ENCODE results near the gene SOCS3. TPM values are rescaled to one million over a fixed set of nuclear protein-coding genes. Genes with fewer than 3 reads are reported as not detected.

Gene SOCS3
- total RNA-seq, 2 donors from 2014 or later, result 47.4 to 85.2 TPM

DNA sequence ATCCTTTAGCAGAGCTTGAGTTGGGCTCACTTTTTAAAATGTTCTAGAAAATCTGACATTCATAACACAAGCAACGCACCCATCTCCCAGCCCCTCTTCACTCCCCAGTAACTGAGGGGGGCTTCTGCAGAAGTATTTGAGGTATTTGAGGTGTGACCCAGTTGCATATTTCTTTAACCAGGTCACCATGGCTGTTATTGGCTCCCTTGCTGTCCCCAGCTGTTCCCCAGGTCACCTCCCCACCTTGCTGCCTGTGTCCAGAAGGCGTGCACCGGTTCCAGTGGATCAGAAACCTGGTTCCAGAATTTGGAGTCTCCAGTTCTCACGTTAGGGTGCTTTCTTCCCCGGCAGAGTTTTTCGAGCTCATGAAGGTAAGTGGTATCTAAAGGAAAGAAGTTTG, 32.4 kb upstream of the SOCS3 start:
- intact Hi-C loops (cut with DNase I), result no loop called here
- no peak for DNase-seq (ENCODE audit: low spot score)

DNA sequence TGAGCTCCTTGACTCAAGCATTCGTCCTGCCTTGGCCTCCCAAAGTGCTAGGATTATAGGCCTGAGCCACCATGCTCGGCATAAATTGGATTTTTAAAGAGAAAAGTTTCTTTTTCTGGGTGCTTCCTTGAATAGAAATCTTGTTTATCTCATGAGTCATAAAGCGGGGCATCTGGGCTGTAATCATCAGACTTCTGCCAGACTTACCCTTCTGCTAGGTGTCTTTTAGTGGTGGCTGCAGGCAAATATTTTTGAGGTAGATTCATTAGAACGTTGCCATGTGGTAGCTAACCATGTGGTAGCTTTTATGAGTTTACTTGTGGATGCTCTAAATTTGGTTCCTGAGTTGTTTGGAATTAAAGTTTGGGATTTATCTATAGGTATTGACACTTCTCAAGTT, 32.0 kb upstream of the SOCS3 start:
- intact Hi-C loops (cut with DNase I), result no loop called here

DNA sequence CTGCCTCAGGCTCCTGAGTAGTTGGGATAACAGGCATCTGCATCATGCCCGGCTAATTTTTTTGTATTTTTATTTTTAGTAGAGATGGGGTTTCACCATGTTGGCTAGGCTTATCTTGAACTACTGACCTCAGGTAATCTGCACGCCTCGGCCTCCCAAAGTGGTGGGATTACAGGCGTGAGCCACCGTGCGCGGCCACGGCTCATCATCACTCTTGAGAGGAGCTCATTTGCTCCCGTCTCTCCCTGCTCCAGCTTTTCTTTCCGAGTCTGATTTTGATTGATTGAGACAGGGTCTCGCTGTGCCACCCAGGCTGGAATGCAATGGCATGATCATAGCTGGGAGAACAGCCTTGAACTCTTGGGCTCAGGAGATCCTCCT, 31.2 kb upstream of the SOCS3 start:
- DNase-seq (ENCODE audit: low spot score), result no peak
- intact Hi-C loops (cut with DNase I), result no loop called here

More for the DNA sequence above, 32.0 kb upstream of the SOCS3 start:
- no peak for DNase-seq (ENCODE audit: low spot score)

DNA sequence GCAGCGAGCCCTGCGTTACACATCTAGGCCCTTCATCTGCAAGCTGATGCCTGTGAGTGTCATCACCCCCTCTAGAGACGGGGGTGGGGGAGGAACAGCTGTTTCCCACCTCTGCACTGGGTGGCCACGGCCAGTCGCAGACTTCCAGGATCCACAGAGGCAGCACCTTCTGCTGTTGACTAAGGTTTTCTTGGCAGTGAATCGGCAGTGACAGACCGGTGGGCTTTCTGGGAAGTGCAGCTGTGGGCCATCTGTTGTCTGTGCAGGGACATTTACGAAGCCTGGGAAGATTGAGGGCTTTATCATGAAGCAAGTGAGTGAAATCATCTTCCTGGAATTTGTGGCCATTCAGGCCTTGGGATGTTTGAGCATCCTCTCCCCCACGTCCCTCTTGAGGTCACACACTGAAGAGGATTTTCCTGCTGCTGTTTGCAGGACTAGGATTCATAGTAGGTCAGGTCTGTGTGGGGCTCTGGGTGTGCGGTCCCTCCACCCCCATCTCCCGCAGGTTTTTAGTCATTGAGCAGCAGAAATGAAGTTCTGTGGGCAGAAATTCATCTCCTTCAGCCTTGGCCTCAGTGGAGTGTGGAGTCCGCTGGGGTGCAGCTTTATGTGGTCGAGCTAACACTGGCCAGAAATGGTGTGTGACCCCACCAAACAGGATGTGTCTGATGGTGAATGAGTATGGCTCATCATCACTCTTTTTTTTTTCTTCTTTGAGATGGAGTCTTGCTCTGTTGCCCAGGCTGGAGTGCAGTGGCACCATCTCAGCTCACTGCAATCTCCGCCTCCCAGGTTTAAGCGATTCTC, 30.6 kb upstream of the SOCS3 start:
- no peak for DNase-seq (ENCODE audit: low spot score)
- intact Hi-C loops (cut with DNase I), result no loop called here

DNA sequence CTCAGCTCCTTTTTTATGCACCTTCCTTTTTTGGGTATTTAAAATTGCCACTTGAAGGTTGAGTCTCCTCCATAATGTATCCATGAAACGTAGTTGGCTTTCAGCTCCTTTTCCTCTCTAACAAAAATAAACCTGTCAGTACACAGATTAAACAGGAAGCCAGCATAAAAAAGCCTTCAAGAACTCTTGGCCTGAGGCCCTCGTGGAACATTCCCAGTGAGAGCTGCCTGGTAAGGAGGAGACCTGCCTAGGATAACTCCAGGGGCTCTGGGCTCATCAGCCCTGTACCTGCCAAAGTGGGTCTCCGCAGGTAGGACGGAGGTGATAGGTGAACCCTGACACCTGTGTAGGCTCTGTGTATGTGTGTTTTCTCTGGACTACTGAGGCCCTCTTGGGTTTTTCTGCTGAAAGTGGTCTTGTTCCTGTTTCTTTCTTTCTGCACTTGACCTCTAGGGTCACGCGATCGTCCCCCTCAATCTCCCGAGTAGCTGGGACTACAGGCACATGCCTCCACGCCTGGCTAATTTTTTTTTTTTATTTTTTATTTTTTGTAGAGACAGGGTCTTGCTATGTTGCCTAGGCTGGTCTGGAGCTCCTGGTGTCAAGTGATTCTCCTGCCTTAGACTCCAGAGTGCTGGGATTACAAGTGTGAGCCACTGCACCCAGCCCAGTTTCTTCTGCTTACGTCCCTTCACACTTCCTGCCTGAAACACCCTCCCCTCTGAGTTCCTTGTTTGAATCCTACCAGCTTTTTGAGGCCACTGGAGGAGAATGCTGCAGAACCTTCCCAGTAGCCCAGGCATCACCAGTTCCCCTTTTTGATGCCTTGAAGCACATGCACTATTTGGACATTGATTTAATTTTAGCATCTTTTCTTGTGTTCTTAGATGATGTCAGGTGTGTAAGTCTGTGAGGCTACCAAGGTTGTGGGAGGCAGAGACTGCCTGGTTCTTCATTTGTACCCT, 28.4 kb upstream of the SOCS3 start:
- DNase-seq (ENCODE audit: low spot score), result no peak
- intact Hi-C loops (cut with DNase I), result no loop called here

DNA sequence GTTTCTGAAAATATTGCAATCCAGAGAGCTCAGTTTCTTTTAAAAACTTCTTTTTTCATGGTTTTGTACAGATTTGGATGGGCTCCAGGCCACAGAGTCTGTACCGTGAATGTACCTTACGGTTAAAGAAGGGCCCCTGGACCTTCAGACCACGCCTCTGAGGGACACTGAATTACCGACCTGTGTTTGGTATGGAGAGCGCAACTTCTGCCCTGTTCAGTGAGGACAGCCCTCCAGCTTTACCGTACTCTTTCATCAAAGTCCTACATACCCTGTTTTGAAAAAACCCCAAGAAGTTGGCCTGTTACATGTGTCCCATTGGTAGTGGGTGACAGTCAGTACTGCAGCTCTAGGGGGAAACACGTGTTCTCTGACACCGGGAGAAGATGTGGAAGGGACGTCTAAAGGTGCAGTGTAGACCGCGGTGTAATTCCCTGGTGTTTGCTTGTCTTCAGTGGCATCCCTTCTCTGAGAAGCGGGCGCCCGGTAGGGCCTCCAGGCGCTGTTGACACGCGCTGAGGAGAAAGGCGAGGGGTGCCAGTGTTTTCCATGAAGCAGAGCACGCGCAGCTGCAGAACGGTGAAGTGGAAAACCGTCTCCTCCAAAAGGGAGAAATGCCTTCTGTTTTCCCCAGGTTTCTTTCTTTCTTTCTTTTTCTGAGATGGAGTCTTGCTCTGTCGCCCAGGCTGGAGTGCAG, 24.8 kb upstream of the SOCS3 start:
- intact Hi-C loops (cut with DNase I), result no loop called here
- DNase-seq (ENCODE audit: low spot score), result no peak

DNA sequence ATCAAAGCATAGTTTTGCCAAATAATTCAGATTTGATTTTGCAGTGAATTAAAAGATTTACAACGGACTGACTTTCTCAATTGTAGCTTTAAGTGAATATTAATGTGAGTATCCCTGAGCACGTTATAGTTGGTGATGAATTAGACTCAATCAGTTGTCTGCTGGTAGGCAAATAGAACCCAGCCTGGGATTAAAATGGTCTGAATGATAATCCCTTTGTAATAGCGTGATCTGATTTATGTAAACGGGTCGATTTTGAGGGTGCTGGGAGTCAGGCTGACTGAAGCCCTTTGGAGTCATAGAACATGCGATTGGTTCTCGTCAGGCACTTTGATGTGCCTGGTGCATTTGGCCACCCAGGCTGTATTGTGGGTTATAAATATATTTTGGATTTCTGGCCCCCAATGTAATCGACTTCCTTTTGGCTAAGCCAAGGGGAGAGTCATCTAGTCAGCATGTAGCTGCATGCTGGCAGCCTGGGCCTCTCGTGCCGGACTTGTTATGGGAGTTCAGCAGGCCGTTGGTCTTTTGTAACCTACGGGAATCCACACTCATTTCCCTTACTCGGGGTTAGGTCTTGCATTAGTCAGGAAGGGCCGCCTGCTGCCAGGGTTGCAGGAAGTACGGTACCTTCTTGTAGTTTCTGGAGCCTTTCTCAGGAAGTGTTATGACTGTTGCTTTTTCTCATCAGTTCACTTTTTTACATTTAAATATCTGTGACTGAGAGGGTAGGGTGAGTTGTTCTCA, 24.0 kb upstream of the SOCS3 start:
- intact Hi-C loops (cut with DNase I), result no loop called here
- peak; percentile 98 for DNase-seq (ENCODE audit: low spot score)

DNA sequence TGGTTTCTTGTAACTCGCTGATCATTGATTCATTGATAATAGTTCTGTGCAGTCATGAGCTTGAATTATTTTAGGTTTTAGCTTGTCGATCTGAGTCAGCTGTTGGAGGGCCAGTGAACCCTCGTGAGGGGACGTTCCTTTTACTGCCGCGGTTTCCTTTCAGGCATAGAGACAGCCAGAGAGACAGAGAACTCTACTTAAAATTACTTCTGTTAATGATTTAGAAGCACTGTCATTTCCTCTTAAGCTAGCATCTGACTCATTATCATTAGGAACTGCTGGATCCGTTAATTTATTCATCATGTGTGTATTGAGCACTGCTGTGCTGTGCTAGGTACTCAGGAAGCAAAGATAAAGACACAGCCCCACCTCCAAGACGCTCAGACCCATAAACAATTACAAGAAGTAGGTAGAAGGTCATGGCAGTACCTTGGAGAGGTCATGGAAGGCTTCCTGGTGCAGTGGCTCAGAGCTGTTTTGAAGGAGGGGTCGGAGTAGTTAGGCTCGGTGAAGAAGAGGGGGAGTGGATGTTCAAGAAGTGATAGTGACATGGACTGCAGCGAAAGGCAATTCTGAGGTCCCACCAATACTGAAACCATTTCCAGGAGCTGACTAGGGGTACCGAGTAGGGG, 21.8 kb upstream of the SOCS3 start:
- intact Hi-C loops (cut with DNase I), result no loop called here

DNA sequence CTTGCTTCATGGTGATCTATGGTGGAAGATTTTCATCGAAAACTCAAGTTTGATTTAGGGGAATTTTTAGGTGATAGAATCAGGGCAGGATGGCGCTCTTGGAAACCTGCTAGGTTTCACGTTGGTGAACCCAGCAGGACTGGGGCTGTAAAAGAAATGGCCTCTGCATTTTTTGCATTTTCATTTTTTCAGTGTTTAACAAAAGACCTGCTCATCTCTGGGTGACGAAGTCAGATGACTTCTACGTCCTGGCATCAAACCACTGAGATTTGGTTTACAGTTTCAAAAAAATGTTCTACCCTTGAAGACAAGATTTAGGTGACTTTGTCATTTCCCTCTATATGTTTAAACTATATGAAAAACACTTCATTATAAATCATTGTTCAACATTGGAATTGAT, 20.5 kb upstream of the SOCS3 start:
- intact Hi-C loops (cut with DNase I), result no loop called here
- no peak for DNase-seq (ENCODE audit: low spot score)

More for the DNA sequence above, 21.8 kb upstream of the SOCS3 start:
- no peak for DNase-seq (ENCODE audit: low spot score)

DNA sequence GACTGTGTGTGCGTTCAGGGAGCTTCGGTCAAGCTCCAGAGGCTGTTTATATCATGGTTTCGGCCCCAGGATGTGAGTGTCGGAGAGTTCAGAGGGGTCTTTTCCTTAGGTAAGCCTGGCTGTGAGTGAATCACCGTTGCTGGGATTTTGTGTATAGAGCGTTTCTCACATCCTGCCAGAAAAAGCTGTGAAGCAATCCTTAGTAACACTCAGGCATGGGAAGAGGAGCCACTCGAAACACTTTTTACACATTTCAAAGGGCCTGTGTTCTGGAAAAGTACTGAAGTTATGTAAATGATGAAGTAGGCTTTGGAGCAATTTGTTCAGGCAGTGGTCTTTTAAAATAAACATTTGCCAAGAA, 19.2 kb upstream of the SOCS3 start:
- no peak for DNase-seq (ENCODE audit: low spot score)
- intact Hi-C loops (cut with DNase I), result no loop called here

DNA sequence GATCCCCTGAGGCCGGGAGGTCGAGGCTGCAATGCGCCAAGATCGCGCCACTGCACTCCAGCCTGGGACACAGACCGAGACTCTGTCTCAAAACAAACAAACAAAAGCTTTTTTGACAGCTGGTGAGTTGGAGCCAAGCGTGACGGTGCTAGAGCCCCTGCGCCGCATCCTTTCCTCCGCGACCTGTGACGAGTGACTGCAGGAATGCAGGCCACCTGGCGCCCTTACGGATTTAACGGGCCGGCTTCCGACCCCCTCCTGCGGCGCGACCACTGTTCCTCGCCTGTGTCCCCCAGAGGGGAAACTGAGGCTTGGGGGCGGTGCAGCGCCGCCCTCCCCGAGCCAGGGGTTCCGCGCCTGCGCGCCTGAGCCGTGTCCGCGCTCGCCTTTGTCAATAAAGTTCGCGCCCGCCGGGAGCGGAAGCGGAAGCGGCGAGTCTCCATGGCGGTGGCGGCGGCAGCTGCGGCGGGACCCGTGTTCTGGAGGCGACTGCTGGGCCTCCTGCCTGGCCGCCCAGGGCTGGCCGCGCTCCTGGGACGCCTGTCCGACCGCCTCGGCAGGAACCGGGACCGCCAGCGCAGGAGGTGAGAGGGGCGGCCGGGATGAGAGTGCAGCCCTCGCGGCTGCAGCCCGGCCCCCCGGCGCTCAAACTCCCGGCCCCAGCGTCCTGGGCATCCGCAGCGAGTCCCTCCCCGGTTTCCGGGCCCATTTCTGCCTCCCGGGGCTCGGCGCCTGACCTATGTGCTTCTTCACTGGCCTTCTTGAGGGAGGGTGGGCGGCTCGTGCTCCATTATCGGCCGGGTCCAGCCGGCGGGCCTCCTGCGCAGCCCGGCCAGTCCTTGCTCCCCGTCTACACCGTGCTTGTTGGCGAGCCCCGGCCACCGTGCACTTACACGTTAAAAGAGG, 18.6 kb upstream of the SOCS3 start, which contains the start of gene PGS1:
Gene PGS1 (plus strand): TSS at position 425 of the 906 bp plus-strand sequence. CDS start 17 bp downstream, at position 442.
- peak; percentile 95 for DNase-seq (ENCODE audit: low spot score)
- intact Hi-C loops (cut with DNase I), result no loop called here

DNA sequence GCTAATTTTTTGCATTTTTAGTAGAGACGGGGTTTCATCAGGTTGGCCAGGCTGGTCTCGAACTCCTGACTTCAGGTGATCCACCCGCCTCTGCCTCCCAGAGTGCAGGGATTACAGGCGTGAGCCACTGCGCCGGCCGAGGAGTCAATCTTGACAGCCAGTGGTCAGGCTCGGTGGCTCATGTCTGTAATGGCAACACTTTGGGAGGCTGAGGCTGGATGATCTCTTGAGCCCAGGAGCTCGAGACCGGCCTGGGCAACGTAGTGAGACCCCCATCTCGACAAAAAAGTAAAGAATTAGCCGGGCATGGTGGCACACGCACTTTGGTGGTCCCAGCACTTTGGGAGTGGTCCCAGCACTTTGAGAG, 18.0 kb upstream of the SOCS3 start:
- intact Hi-C loops (cut with DNase I), result no loop called here
- DNase-seq (ENCODE audit: low spot score), result no peak

DNA sequence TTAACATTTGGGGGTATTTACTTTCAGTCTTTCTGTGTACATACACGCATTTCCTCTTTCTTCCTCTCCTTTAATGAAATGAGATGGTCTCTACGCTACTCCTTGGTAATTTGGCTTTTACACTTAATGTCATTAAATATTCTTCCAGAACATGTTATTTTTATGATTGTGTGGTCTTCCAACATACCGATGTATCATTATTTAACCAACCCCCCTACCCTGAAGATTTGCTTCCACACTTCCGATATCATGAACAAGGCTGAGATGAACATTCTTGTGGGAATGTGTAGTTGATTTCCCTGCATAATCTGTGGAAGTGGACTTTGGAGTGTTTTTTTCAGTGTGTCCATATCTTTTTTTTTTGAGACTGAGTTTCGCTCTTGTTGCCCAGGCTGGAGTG, 16.3 kb upstream of the SOCS3 start:
- intact Hi-C loops (cut with DNase I), result no loop called here

DNA sequence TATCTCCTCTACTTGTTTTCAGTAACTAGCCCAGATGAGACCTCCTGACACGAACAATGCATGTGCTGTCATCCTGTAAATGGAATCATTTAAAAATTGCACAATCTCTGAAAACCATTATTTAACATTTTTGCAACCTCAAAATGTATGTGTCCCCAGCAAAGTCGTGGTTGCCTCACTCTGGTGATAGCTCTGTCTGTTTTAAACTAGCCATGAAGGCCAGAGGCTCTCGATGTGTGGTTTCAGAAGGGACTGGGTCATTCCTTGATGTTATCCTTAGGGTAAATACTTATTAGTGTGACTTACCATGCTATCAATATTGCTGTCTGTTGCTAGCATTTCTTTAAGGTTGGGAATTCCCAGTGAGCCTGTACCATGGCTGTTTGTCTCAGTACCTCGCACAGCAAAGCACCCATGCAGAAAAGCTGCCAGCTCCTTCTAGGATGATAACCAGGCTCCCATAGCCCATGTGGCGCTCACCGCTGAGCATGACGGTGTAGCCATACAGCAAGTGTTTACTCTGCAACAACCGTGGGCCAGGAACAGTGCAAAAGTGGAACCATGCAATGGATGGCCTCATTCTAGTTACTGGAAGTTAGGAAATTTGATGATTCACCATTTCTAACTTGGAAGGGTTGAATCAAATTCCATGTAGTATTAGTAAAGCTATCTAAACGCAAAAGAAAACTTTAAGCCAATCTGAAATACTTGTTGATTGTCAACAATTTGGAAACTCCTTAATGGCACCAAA, 15.7 kb upstream of the SOCS3 start:
- intact Hi-C loops (cut with DNase I), result no loop called here
- DNase-seq (ENCODE audit: low spot score), result peak; percentile 91

More for the DNA sequence above, 16.3 kb upstream of the SOCS3 start:
- DNase-seq (ENCODE audit: low spot score), result no peak

DNA sequence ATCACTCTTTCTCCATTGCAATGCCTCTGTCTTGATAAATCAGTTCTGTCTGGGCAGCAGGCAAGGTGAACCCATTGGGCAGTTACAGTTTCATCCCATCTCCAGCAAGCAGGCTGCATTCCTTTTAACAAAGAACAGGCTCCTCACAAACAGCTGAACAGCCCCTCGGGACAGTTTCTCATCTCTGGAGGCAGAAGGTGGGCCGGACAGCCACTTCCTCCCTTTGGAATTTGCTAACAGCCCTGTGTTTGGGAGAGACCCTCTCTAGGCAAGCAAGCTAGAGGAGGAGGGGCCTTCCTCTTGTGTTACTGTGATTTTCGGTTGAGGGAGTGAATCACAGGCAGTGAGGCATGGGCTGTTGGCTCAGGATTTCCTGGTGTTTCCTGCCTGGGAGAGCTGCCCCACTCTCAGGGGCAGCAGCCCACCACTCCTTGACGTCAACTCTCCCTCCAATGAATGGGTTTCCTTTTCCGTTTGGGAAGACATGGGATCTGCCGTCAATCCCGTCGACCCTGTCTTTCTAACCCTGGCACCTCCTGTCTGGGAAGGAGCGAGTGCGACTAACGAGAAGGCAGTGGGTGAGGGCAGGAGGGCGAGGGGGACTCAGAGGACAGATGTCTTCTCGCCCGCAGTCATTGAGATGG, 14.9 kb upstream of the SOCS3 start:
- intact Hi-C loops (cut with DNase I), result no loop called here
- DNase-seq (ENCODE audit: low spot score), result no peak

DNA sequence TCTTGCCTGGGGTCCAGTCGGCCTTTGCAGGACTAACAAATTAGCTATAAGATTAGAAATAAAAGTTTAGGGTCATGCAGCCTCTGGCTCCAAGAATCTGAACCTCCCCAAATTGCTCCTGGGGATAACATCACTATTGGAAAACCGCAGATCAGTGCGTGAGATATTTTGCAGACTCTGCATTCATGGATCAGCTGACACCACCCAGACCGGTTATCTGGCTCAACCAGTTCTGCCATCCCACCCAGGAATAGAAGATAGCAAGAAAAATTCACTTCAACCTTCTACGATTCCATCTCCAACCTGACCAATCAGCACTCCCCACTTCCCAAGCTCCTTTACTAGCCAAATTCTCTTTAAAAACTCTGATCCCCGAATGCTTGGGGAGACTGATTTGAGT, 14.3 kb upstream of the SOCS3 start:
- intact Hi-C loops (cut with DNase I), result no loop called here
- DNase-seq (ENCODE audit: low spot score), result no peak

DNA sequence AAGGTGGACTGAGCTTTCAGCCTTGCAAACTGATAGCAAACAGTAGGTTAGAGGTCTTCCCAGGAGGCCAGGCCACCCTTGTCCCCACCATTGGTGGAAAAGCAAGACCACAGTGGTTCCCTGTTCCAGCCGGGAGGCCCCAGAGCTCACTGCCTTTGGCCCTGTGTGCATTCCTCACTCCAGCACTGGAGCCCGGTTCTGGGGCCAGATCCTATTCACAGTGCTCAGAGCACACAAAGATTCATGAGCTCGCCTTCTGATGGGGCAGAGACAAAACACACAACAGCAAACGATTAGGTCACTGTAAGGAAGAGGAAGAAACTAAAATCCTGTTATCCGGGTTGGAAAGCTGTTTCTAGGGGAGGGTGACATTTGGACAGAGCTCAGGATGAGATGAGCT, 13.0 kb upstream of the SOCS3 start:
- no peak for DNase-seq (ENCODE audit: low spot score)
- intact Hi-C loops (cut with DNase I), result no loop called here
